Activated CD4-positive, alpha-beta T cell treated with anti-CD3 and anti-CD28 coated beads, Interleukin-2, amount 50 U/mL, for 4 hours (primary cell): ENCODE measurements around the gene GNAI2.

ENCODE experiments used
- DNase-seq, 2 experiments: peaks; one replicate each; pipeline ENCODE4 v3.0.0-alpha.2; 2020

The GNAI2 gene

GRCh38 chr3:50299929-50300680 lies 64.1 kb downstream of the GNAI2 start:
- DNase-seq = no peak

GRCh38 chr3:50300681-50301254 lies 64.8 kb downstream of the GNAI2 start:
- no peak for DNase-seq

GRCh38 chr3:50302095-50303012 lies 66.3 kb downstream of the GNAI2 start:
- DNase-seq = no peak

GRCh38 chr3:50303013-50303815 lies 67.2 kb downstream of the GNAI2 start, which contains the start of gene HYAL1:
HYAL1 (minus strand) TSS chr3:50303574; CDS start chr3:50302956, 618 bp downstream.
- no peak for DNase-seq

GRCh38 chr3:50304601-50305000 lies 68.6 kb downstream of the GNAI2 start:
- no peak for DNase-seq
